GM23338 (cell line): ENCODE data around the gene TENM4. TPM values are rescaled to one million over a fixed set of nuclear protein-coding genes. Genes with fewer than 3 reads are reported as not detected.

Experiments
- ATAC-seq: fragments of 200-7000 bp; cut with Tn5 transposase; 3 replicates; pipeline ENCODE4 v1.9.1; 2020
- DNase-seq: peaks from one replicate; pipeline ENCODE4 v3.0.0-alpha.2; 2015; ENCODE audit warnings: low spot score
- H2AFZ ChIP-seq: fragments of 200-600 bp; sonication (generic); 2 replicates; pipeline ENCODE4 v1.8.0; 2016; ENCODE audit warnings: antibody characterized with exemption, mild to moderate bottlenecking, moderate library complexity
- H3F3A ChIP-seq: fragments of 200-600 bp; sonication (generic); replicated peaks from 2 replicates; pipeline ENCODE4 v1.8.0; 2017; ENCODE audit warnings: antibody characterized with exemption, mixed run types, low read depth
- H3K27ac ChIP-seq: fragments of 200-600 bp; sonication (generic); 2 replicates; pipeline ENCODE4 v1.6.1; 2016; ENCODE audit warnings: low read depth
- H3K27me3 ChIP-seq: fragments of 200-600 bp; sonication (generic); 2 replicates; pipeline ENCODE4 v1.8.0; 2016; ENCODE audit warnings: mild to moderate bottlenecking, mixed run types, moderate library complexity; ENCODE audit not compliant: insufficient read depth
- H3K36me3 ChIP-seq: fragments of 200-600 bp; sonication (generic); 2 replicates; pipeline ENCODE4 v1.8.0; 2016; ENCODE audit warnings: mild to moderate bottlenecking; ENCODE audit not compliant: insufficient read depth
- H3K4me1 ChIP-seq: fragments of 200-600 bp; sonication (generic); 2 replicates; pipeline ENCODE4 v1.8.0; 2016; ENCODE audit warnings: mild to moderate bottlenecking, moderate library complexity; ENCODE audit not compliant: insufficient read depth
- H3K4me2 ChIP-seq: fragments of 200-600 bp; sonication (generic); 2 replicates; pipeline ENCODE4 v1.7.1; 2017; ENCODE audit warnings: mixed run types
- H3K4me3 ChIP-seq: fragments of 200-600 bp; sonication (generic); 2 replicates; pipeline ENCODE4 v1.6.1; 2016; ENCODE audit warnings: mixed run types
- H3K79me2 ChIP-seq: fragments of 200-600 bp; sonication (generic); replicated peaks from 2 replicates; pipeline ENCODE4 v1.8.0; 2017; ENCODE audit warnings: mild to moderate bottlenecking; ENCODE audit not compliant: insufficient read depth
- H3K9me2 ChIP-seq: fragments of 200-600 bp; sonication (generic); 2 replicates; pipeline ENCODE4 v1.8.0; 2017; ENCODE audit not compliant: insufficient read depth
- H4K20me1 ChIP-seq: fragments of 200-600 bp; sonication (generic); replicated peaks from 2 replicates; pipeline ENCODE4 v1.8.0; 2017; ENCODE audit warnings: mild to moderate bottlenecking; ENCODE audit not compliant: insufficient read depth
- H3K27ac Mint-ChIP-seq: 2 replicates; pipeline ENCODE4 v1.8.0; 2020; ENCODE audit warnings: inconsistent platforms, mild to moderate bottlenecking, moderate library complexity, mixed read lengths
- H3K27me3 Mint-ChIP-seq: 3 replicates; pipeline ENCODE4 v1.8.0; 2022; ENCODE audit warnings: low read depth, mild to moderate bottlenecking, moderate library complexity, mixed read lengths, inconsistent platforms; ENCODE audit not compliant: insufficient read depth, poor library complexity
- H3K36me3 Mint-ChIP-seq: 3 replicates; pipeline ENCODE4 v1.8.0; 2021; ENCODE audit warnings: low read depth, mild to moderate bottlenecking, inconsistent platforms, moderate library complexity, mixed read lengths
- H3K4me1 Mint-ChIP-seq: 3 replicates; pipeline ENCODE4 v1.8.0; 2020; ENCODE audit warnings: mild to moderate bottlenecking, inconsistent platforms, mixed read lengths
- H3K4me3 Mint-ChIP-seq: 3 replicates; pipeline ENCODE4 v1.8.0; 2021; ENCODE audit warnings: moderate library complexity, mild to moderate bottlenecking, inconsistent platforms, mixed read lengths
- H3K9me3 Mint-ChIP-seq: 3 replicates; pipeline ENCODE4 v1.8.0; 2020; ENCODE audit warnings: moderate library complexity, mild to moderate bottlenecking, inconsistent platforms, mixed read lengths
- CREB1 ChIP-seq: fragments of 250-450 bp; sonication (Bioruptor Pico); IDR thresholded peaks from 2 replicates; pipeline ENCODE4 v1.5.0; 2020; ENCODE audit warnings: low read depth, mild to moderate bottlenecking, moderate library complexity
- CTCF ChIP-seq, 2 experiments: fragments of 200-600 bp in 1 of 2; sonication (generic) in 1 of 2; conservative IDR thresholded peaks; 2 replicates each; pipeline versions ENCODE4 v1.5.1 to v1.6.1; 2016 to 2017; ENCODE audit warnings: antibody characterized with exemption in 2 of 2, low read depth in 2 of 2, mild to moderate bottlenecking in 2 of 2, moderate library complexity in 1 of 2
- EZH2 ChIP-seq: fragments of 200-600 bp; sonication (generic); IDR thresholded peaks from one replicate; pipeline ENCODE4 v1.8.0; 2017; ENCODE audit warnings: antibody characterized with exemption, mild to moderate bottlenecking, low read depth; ENCODE audit not compliant: unreplicated experiment
- EZH2phosphoT487 ChIP-seq: fragments of 200-600 bp; sonication (generic); IDR thresholded peaks from one replicate; pipeline ENCODE4 v1.8.1; 2018; ENCODE audit warnings: antibody characterized with exemption; ENCODE audit not compliant: unreplicated experiment
- JUNB ChIP-seq: IDR thresholded peaks from one replicate; pipeline ENCODE4 v1.6.1; 2016; ENCODE audit warnings: antibody characterized with exemption; ENCODE audit not compliant: unreplicated experiment
- NANOG ChIP-seq: IDR thresholded peaks from 2 replicates; pipeline ENCODE4 v1.6.1; 2016; ENCODE audit warnings: antibody characterized with exemption, borderline replicate concordance
- POLR2AphosphoS5 ChIP-seq: IDR thresholded peaks from 2 replicates; pipeline ENCODE4 v1.6.1; 2016; ENCODE audit warnings: antibody characterized with exemption, low read depth
- STAT1 ChIP-seq: IDR thresholded peaks from one replicate; pipeline ENCODE4 v1.6.1; 2016; ENCODE audit warnings: antibody characterized with exemption; ENCODE audit not compliant: unreplicated experiment
- ZNF114 ChIP-seq: fragments of 250-450 bp; sonication (Bioruptor Pico); IDR thresholded peaks from 2 replicates; pipeline ENCODE4 v1.5.0; 2020; ENCODE audit warnings: mild to moderate bottlenecking, moderate library complexity
- ZNF331 ChIP-seq: fragments of 250-450 bp; sonication (Bioruptor Pico); IDR thresholded peaks from 2 replicates; pipeline ENCODE4 v1.5.0; 2020; ENCODE audit warnings: low read depth, mild to moderate bottlenecking, moderate library complexity
- ZNF462 ChIP-seq: fragments of 250-450 bp; sonication (Bioruptor Pico); IDR thresholded peaks from 2 replicates; pipeline ENCODE4 v1.5.0; 2020; ENCODE audit warnings: mild to moderate bottlenecking, moderate library complexity
- polyA plus RNA-seq: library from polyadenylated mRNA; unstranded; fragments of >200 nt; fragmentation: Nextera tagmentation; extraction: Ambion mirVana; gene quantifications from 2 replicates; pipeline ENCODE4 v1.2.1, GENCODE V29; 2016
- total RNA-seq: library from RNA; depleted of rRNA; stranded (reverse); fragments of >200 nt; shearing (Covaris generic); gene quantifications from 2 replicates; pipeline ENCODE4 v1.2.3, GENCODE V29; 2014
- TF ChIP-seq, protein P1 (sequence below): IDR thresholded peaks from 2 replicates; pipeline ENCODE4 v1.6.1; 2016; ENCODE audit warnings: antibody characterized with exemption
- TF ChIP-seq, protein P2 (sequence below): IDR thresholded peaks from one replicate; pipeline ENCODE4 v1.6.1; 2018; ENCODE audit warnings: antibody characterized with exemption; ENCODE audit not compliant: unreplicated experiment

Gene TENM4
- total and polyA plus RNA-seq, 2 experiments from 2014 or later, result 7.3 TPM

DNA sequence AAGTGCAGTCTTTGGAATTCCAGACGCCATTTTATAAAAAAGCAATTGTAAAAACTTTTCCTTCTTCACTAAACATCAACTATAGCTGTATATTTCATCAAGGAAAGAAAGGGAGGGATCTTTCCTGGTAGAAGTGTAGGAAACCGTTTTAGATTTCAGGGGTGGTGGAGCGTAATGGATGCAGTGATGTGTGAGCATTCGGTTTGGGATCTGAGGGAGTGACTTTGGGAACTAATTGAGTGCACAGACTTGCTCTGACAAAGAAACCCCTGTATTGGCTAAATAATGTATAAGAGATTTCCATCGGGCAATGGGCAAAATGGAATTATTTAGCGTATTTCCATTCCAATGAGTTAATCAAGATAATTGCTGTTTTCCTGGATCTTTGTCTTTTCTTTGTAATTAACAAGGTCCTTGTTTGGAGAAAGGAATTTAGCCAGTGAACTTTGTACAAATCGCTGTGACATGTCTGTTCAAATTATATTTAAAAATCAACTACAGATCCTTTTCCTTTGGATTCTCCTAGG lies 741.2 kb downstream of the TENM4 start:
- H3K9me2 ChIP-seq, result no peaks in the 10 kb centered on the region
- H3K27ac ChIP-seq, result no peak overlapping the region
- Mint-ChIP-seq H3K4me1 (0 out of 3 replicates have a peak, but pooled peaks cover 2% of the 10 kb centered on the region), H3K9me3 (no peaks in the 10 kb centered on the region), H3K4me3 (no peak overlapping the region), H3K36me3 (no peaks in the 10 kb centered on the region; the same call in 2 of the 3 replicates), H3K27me3 (peaks cover 3% of the 10 kb centered on the region), H3K27ac (no peak overlapping the region)
- H4K20me1 ChIP-seq, result no peaks in the 10 kb centered on the region
- no peak for DNase-seq
- H3K4me2 ChIP-seq, result no peak overlapping the region
- no peak for TF ChIP-seq CREB1 (CRISPR knock-in tag)
- TF ChIP-seq ZNF462, result no peak
- TF ChIP-seq ZNF114 (CRISPR knock-in tag), result no peak
- no peak for TF ChIP-seq STAT1
- no peak for TF ChIP-seq EZH2
- TF ChIP-seq NANOG, result no peak
- TF ChIP-seq ZNF331 (CRISPR knock-in tag), result no peak
- no peak for TF ChIP-seq CTCF (conservative IDR thresholded peaks at IDR 0.05; ENCODE audit: low read depth in 2 of 2)
- TF ChIP-seq, protein P1, sequence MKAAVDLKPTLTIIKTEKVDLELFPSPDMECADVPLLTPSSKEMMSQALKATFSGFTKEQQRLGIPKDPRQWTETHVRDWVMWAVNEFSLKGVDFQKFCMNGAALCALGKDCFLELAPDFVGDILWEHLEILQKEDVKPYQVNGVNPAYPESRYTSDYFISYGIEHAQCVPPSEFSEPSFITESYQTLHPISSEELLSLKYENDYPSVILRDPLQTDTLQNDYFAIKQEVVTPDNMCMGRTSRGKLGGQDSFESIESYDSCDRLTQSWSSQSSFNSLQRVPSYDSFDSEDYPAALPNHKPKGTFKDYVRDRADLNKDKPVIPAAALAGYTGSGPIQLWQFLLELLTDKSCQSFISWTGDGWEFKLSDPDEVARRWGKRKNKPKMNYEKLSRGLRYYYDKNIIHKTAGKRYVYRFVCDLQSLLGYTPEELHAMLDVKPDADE, result no peak
- TF ChIP-seq POLR2AphosphoS5, result no peak
- TF ChIP-seq JUNB, result no peak
- TF ChIP-seq EZH2phosphoT487, result no peak
- TF ChIP-seq, protein P2, sequence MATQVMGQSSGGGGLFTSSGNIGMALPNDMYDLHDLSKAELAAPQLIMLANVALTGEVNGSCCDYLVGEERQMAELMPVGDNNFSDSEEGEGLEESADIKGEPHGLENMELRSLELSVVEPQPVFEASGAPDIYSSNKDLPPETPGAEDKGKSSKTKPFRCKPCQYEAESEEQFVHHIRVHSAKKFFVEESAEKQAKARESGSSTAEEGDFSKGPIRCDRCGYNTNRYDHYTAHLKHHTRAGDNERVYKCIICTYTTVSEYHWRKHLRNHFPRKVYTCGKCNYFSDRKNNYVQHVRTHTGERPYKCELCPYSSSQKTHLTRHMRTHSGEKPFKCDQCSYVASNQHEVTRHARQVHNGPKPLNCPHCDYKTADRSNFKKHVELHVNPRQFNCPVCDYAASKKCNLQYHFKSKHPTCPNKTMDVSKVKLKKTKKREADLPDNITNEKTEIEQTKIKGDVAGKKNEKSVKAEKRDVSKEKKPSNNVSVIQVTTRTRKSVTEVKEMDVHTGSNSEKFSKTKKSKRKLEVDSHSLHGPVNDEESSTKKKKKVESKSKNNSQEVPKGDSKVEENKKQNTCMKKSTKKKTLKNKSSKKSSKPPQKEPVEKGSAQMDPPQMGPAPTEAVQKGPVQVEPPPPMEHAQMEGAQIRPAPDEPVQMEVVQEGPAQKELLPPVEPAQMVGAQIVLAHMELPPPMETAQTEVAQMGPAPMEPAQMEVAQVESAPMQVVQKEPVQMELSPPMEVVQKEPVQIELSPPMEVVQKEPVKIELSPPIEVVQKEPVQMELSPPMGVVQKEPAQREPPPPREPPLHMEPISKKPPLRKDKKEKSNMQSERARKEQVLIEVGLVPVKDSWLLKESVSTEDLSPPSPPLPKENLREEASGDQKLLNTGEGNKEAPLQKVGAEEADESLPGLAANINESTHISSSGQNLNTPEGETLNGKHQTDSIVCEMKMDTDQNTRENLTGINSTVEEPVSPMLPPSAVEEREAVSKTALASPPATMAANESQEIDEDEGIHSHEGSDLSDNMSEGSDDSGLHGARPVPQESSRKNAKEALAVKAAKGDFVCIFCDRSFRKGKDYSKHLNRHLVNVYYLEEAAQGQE, result no peak
- H3K36me3 ChIP-seq, result no peaks in the 10 kb centered on the region
- no peaks in the 10 kb centered on the region for H3K79me2 ChIP-seq
- H3K4me1 ChIP-seq, result no peaks in the 10 kb centered on the region
- no peaks in the 10 kb centered on the region for H3K27me3 ChIP-seq
- H3F3A ChIP-seq, result no peaks in the 10 kb centered on the region
- H2AFZ ChIP-seq, result no peak overlapping the region
- no peak overlapping the region for H3K4me3 ChIP-seq
- ATAC-seq, result no peak
